ENCODE data around the gene CEP70. TPM values are rescaled to one million over a fixed set of nuclear protein-coding genes. Genes with fewer than 3 reads are reported as not detected.

Gene CEP70
- total RNA-seq, 1 donor from 2014 or later, result 22.0 TPM

Other genes with a start within 250 kb of the CEP70 start
- gene MRAS, start 245.7 kb downstream of the CEP70 start, total RNA-seq, result 327 TPM
- 2.4 TPM for gene ESYT3, start 159.6 kb downstream of the CEP70 start, total RNA-seq
- gene FAIM, start 14.5 kb upstream of the CEP70 start, total RNA-seq, result 3.5 TPM
- 26.1 TPM for gene PIK3CB, start 240.7 kb upstream of the CEP70 start, total RNA-seq

Data from cardiac septum (tissue), 1 donor.